CD14-positive monocyte (primary cell): ENCODE measurements around the gene CLDN6. TPM values are rescaled to one million over a fixed set of nuclear protein-coding genes. Genes with fewer than 3 reads are reported as not detected.

Experiments
- DNase-seq, 3 donors: peaks; one replicate each; pipeline ENCODE4 v3.0.0-alpha.2; 2011 to 2022
- H2AFZ ChIP-seq: 2 replicates; pipeline ENCODE4 v1.6.0; 2012; ENCODE audit warnings: mild to moderate bottlenecking, low read depth, low read length, inconsistent platforms; ENCODE audit not compliant: insufficient read depth, poor library complexity, severe bottlenecking
- H3K27ac ChIP-seq, 2 donors: 1 replicate in 1 of 2; 2 replicates in 1 of 2; pipeline ENCODE4 v1.5.1; 2012 to 2013; ENCODE audit warnings: low read length in 2 of 2, control low read depth in 1 of 2, inconsistent platforms in 1 of 2, low read depth in 1 of 2, mild to moderate bottlenecking in 1 of 2
- H3K27me3 ChIP-seq, 2 donors: one replicate each; pipeline versions ENCODE4 v1.6.0 to v1.6.1; 2011 to 2013; ENCODE audit warnings: low read length in 2 of 2; ENCODE audit not compliant: control insufficient read depth in 2 of 2, insufficient read depth in 2 of 2
- H3K36me3 ChIP-seq, 2 donors: replicated peaks in 1 of 2; 1 replicate in 1 of 2; 2 replicates in 1 of 2; pipeline versions ENCODE4 v1.5.1 to v1.6.1; 2012 to 2013; ENCODE audit warnings: low read length in 2 of 2, control low read depth in 1 of 2, inconsistent platforms in 1 of 2, mild to moderate bottlenecking in 1 of 2; ENCODE audit not compliant: insufficient read depth in 2 of 2, control insufficient read depth in 1 of 2
- H3K4me1 ChIP-seq, 2 donors: 1 replicate in 1 of 2; 2 replicates in 1 of 2; pipeline versions ENCODE4 v1.5.1 to v1.6.1; 2012 to 2013; ENCODE audit warnings: low read length in 2 of 2, control low read depth in 1 of 2, inconsistent platforms in 1 of 2, mild to moderate bottlenecking in 1 of 2, moderate library complexity in 1 of 2; ENCODE audit not compliant: insufficient read depth in 2 of 2, control insufficient read depth in 1 of 2
- H3K4me2 ChIP-seq: replicated peaks from 2 replicates; pipeline ENCODE3; 2012; ENCODE audit warnings: low read length, moderate library complexity, mild to moderate bottlenecking; ENCODE audit not compliant: poor library complexity, severe bottlenecking; ENCODE audit errors: extremely low read depth
- H3K4me3 ChIP-seq, 3 experiments: fragments of 200-600 bp in 1 of 3; sonication (generic) in 1 of 3; replicated peaks in 1 of 3; 1 replicate in 2 of 3; 2 replicates in 1 of 3; pipeline ENCODE4 v1.5.1; 2011 to 2013; ENCODE audit warnings: low read length in 3 of 3, mild to moderate bottlenecking in 3 of 3, control low read depth in 2 of 3, low read depth in 2 of 3, inconsistent platforms in 1 of 3, moderate library complexity in 1 of 3
- H3K79me2 ChIP-seq: 2 replicates; pipeline ENCODE4 v1.6.0; 2012; ENCODE audit warnings: mild to moderate bottlenecking, control low read depth, inconsistent platforms, low read length, moderate library complexity; ENCODE audit not compliant: insufficient read depth
- H3K9ac ChIP-seq: 2 replicates; pipeline ENCODE4 v1.6.0; 2017; ENCODE audit warnings: low read length, mild to moderate bottlenecking; ENCODE audit not compliant: insufficient read depth, poor library complexity, severe bottlenecking
- H3K9me3 ChIP-seq, 2 donors: replicated peaks in 1 of 2; 1 replicate in 1 of 2; 2 replicates in 1 of 2; pipeline versions ENCODE4 v1.5.1 to v1.6.1; 2012 to 2013; ENCODE audit warnings: low read length in 2 of 2, control low read depth in 1 of 2; ENCODE audit not compliant: control insufficient read depth in 1 of 2, insufficient read depth in 1 of 2
- H4K20me1 ChIP-seq: 2 replicates; pipeline ENCODE4 v1.6.0; 2012; ENCODE audit warnings: mild to moderate bottlenecking, low read length, control low read depth, moderate library complexity; ENCODE audit not compliant: insufficient read depth
- H3K27ac Mint-ChIP-seq, 7 donors: one replicate each; pipeline ENCODE4 v1.8.0; 2020; ENCODE audit warnings: mild to moderate bottlenecking in 7 of 7, mixed read lengths in 7 of 7, moderate library complexity in 6 of 7, inconsistent platforms in 2 of 7
- H3K27me3 Mint-ChIP-seq, 3 donors: one replicate each; pipeline ENCODE4 v1.8.0; 2021 to 2022; ENCODE audit warnings: low read depth in 3 of 3, mild to moderate bottlenecking in 3 of 3, mixed read lengths in 3 of 3, moderate library complexity in 3 of 3, inconsistent platforms in 1 of 3
- H3K36me3 Mint-ChIP-seq, 2 donors: one replicate each; pipeline ENCODE4 v1.8.0; 2020; ENCODE audit warnings: mixed read lengths in 2 of 2, inconsistent platforms in 1 of 2, mild to moderate bottlenecking in 1 of 2
- H3K4me1 Mint-ChIP-seq: one replicate; pipeline ENCODE4 v1.8.0; 2020; ENCODE audit warnings: mild to moderate bottlenecking, mixed read lengths
- H3K4me3 Mint-ChIP-seq, 2 donors: one replicate each; pipeline ENCODE4 v1.8.0; 2020; ENCODE audit warnings: mild to moderate bottlenecking in 2 of 2, mixed read lengths in 2 of 2, moderate library complexity in 1 of 2
- H3K9me3 Mint-ChIP-seq, 7 donors: one replicate each; pipeline ENCODE4 v1.8.0; 2020 to 2022; ENCODE audit warnings: mixed read lengths in 7 of 7, mild to moderate bottlenecking in 6 of 7, moderate library complexity in 6 of 7, inconsistent platforms in 2 of 7
- WGBS: methylation state at CpG from one replicate; pipeline ENCODE4 v1.1.5; 2013; ENCODE audit warnings: missing lambda C conversion rate; ENCODE audit not compliant: insufficient coverage; 5-methylcytosine and 5-hydroxymethylcytosine counted together
- intact Hi-C, 2 donors: fragments of 100-400 bp; cut with micrococcal nuclease; formaldehyde crosslinking; loops; one replicate each; pipeline versions ENCODE4 v1.15.0 to v1.15.1; 2023
- polyA plus RNA-seq, 3 donors: library from polyadenylated mRNA; depleted of rRNA in 1 of 3; unstranded in 2 of 3; stranded (reverse) in 1 of 3; fragments of 300-500 nt in 2 of 3; fragments of >200 nt in 1 of 3; fragmentation: Illumina TruSeq in 2 of 3; gene quantifications; 1 replicate in 2 of 3; 2 replicates in 1 of 3; pipeline ENCODE4 v1.2.3, GENCODE V29; 2012 to 2021
- TF ChIP-seq, protein P1 (sequence below): fragments of 200-600 bp; IDR thresholded peaks from one replicate; pipeline ENCODE4 v1.8.0; 2022; ENCODE audit warnings: antibody characterized with exemption, mild to moderate bottlenecking

CLDN6 gene
- polyA plus RNA-seq, 3 donors, result not detected

DNA sequence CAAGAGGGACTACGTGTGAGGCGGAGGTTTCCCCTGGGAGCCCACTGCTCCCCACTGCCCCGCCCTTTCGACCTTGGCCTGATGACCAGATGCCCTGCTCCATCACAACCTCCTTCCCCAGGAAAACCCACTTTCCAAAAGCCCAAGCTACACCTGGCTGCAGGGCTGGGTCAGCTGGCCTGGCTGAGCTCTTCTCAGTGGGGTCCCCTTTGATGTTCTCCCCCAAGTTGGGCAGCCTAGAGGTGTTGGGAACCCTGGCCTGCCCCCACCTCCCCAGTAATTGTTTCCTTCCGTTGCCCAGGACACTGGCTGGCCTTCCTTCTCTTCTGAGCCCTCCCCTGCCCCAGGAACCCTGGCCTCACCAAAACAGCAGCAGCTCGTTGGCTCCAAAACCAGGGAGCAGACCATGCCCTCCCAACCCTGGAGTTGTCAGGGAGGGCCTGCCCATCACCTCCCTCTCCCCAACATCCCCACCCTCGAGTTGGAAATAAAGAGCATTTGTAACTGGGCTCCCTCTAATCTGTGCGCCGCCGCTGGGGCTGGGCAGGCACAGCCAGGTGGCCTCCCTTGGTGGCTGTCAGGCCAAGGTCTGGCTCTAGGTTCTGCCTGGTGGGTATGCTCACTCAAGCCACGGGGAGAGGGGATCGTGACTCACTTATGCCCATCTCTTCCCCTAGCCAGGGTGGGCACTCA, 3.8 kb downstream of the CLDN6 start:
- peaks cover 43 to 64% (median 49%) of the 10 kb centered on the region in 3 donors for H3K27me3 Mint-ChIP-seq
- WGBS, result 94% methylated on average over 8 of the region's 12 CpGs
- Histone ChIP-seq H3K79me2 (no peaks in the 10 kb centered on the region), H3K9me3 (no peaks in the 10 kb centered on the region), H3K4me3 (no peak overlapping the region), H3K36me3 (no peaks in the 10 kb centered on the region), H2AFZ (no peak overlapping the region), H3K4me1 (peaks cover 12 to 20% of the 10 kb centered on the region in 2 donors), H3K27me3 (peaks cover 0 to 50% of the 10 kb centered on the region in 2 donors), H3K27ac (no peak overlapping the region), H3K4me2 (no peak overlapping the region), H3K9ac (no peak overlapping the region), H4K20me1 (no peaks in the 10 kb centered on the region)
- peaks cover 0 to 2% (median 0%) of the 10 kb centered on the region in 7 donors for H3K9me3 Mint-ChIP-seq
- no peaks in the 10 kb centered on the region for H3K36me3 Mint-ChIP-seq
- peak overlapping the region in 1 of 2 donors; percentile 55 for H3K4me3 Mint-ChIP-seq
- TF ChIP-seq, protein P1, sequence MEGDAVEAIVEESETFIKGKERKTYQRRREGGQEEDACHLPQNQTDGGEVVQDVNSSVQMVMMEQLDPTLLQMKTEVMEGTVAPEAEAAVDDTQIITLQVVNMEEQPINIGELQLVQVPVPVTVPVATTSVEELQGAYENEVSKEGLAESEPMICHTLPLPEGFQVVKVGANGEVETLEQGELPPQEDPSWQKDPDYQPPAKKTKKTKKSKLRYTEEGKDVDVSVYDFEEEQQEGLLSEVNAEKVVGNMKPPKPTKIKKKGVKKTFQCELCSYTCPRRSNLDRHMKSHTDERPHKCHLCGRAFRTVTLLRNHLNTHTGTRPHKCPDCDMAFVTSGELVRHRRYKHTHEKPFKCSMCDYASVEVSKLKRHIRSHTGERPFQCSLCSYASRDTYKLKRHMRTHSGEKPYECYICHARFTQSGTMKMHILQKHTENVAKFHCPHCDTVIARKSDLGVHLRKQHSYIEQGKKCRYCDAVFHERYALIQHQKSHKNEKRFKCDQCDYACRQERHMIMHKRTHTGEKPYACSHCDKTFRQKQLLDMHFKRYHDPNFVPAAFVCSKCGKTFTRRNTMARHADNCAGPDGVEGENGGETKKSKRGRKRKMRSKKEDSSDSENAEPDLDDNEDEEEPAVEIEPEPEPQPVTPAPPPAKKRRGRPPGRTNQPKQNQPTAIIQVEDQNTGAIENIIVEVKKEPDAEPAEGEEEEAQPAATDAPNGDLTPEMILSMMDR, result no peak
- no peak overlapping the region for H3K27ac Mint-ChIP-seq
- peaks cover 19% of the 10 kb centered on the region for H3K4me1 Mint-ChIP-seq
- no peak for DNase-seq
- intact Hi-C loops, result loop anchor here in 1 of 2 donors (2.0 kb wide), 1 partner anchor 13 kb away; no protein-coding TSS in a partner anchor

DNA sequence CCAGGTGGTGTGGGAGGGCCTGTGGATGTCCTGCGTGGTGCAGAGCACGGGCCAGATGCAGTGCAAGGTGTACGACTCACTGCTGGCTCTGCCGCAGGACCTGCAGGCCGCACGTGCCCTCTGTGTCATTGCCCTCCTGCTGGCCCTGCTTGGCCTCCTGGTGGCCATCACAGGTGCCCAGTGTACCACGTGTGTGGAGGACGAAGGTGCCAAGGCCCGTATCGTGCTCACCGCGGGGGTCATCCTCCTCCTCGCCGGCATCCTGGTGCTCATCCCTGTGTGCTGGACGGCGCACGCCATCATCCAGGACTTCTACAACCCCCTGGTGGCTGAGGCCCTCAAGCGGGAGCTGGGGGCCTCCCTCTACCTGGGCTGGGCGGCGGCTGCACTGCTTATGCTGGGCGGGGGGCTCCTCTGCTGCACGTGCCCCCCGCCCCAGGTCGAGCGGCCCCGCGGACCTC, 4.5 kb downstream of the CLDN6 start:
- Mint-ChIP-seq H3K4me1 (peaks cover 23% of the 10 kb centered on the region), H3K27ac (no peak overlapping the region), H3K36me3 (no peaks in the 10 kb centered on the region), H3K27me3 (peaks cover 37 to 59% (median 43%) of the 10 kb centered on the region in 3 donors), H3K9me3 (peaks cover 0 to 2% (median 0%) of the 10 kb centered on the region in 7 donors), H3K4me3 (no peak overlapping the region)
- no peak for DNase-seq
- no peak overlapping the region for H3K4me3 ChIP-seq
- H4K20me1 ChIP-seq, result no peaks in the 10 kb centered on the region
- H3K36me3 ChIP-seq, result no peaks in the 10 kb centered on the region
- 93% methylated on average over 27 of the region's 27 CpGs for WGBS
- intact Hi-C loops, result no loop called here
- H3K4me1 ChIP-seq, result peaks cover 18 to 25% of the 10 kb centered on the region in 2 donors
- H3K9me3 ChIP-seq, result no peaks in the 10 kb centered on the region
- no peak overlapping the region for H2AFZ ChIP-seq
- H3K4me2 ChIP-seq, result no peak overlapping the region
- peaks cover 0 to 44% of the 10 kb centered on the region in 2 donors for H3K27me3 ChIP-seq
- TF ChIP-seq, protein P1, result no peak
- no peaks in the 10 kb centered on the region for H3K79me2 ChIP-seq
- no peak overlapping the region for H3K9ac ChIP-seq
- no peak overlapping the region for H3K27ac ChIP-seq
